Stomach (tissue), 4 donors: ENCODE measurements around the gene RNU6-9.

Source experiments
- POLR2A ChIP-seq, 4 donors: fragments of 450-650 bp; IDR thresholded peaks; one replicate each; pipeline ENCODE4 v1.6.1; 2016; ENCODE audit warnings: antibody characterized with exemption in 4 of 4, control low read depth in 2 of 4, mild to moderate bottlenecking in 1 of 4, moderate library complexity in 1 of 4
- POLR2AphosphoS5 ChIP-seq, 3 donors: sonication (generic); formaldehyde crosslinking; IDR thresholded peaks; one replicate each; pipeline ENCODE4 v1.6.1; 2016; ENCODE audit warnings: antibody characterized with exemption in 3 of 3

GRCh38 chr19:844546-844971 is 48.7 kb upstream of the RNU6-9 start:
- TF ChIP-seq POLR2A (IDR thresholded peaks at IDR 0.05) (no peak), POLR2AphosphoS5 (IDR thresholded peaks at IDR 0.05) (no peak)
